Forelimb muscle (tissue), 1 donor: ENCODE data around the gene RABL3. TPM values are rescaled to one million over a fixed set of nuclear protein-coding genes. Genes with fewer than 3 reads are reported as not detected.
"Not testable (repeated sequence)": the region's sequence is repeated elsewhere in the genome, so short reads cannot be mapped to it uniquely, and the experiment has no call there.

Experiments
- DNase-seq: peaks from one replicate; pipeline ENCODE4 v3.0.0-alpha.2; 2013; ENCODE audit warnings: low read depth
- polyA plus RNA-seq: library from polyadenylated mRNA; unstranded; fragments of 120-200 nt; gene quantifications from one replicate; pipeline ENCODE4 v1.2.1, GENCODE V29; 2013; ENCODE audit not compliant: insufficient read length

RABL3 gene, protein sequence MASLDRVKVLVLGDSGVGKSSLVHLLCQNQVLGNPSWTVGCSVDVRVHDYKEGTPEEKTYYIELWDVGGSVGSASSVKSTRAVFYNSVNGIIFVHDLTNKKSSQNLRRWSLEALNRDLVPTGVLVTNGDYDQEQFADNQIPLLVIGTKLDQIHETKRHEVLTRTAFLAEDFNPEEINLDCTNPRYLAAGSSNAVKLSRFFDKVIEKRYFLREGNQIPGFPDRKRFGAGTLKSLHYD
- polyA plus RNA-seq = 16.9 TPM

DNA sequence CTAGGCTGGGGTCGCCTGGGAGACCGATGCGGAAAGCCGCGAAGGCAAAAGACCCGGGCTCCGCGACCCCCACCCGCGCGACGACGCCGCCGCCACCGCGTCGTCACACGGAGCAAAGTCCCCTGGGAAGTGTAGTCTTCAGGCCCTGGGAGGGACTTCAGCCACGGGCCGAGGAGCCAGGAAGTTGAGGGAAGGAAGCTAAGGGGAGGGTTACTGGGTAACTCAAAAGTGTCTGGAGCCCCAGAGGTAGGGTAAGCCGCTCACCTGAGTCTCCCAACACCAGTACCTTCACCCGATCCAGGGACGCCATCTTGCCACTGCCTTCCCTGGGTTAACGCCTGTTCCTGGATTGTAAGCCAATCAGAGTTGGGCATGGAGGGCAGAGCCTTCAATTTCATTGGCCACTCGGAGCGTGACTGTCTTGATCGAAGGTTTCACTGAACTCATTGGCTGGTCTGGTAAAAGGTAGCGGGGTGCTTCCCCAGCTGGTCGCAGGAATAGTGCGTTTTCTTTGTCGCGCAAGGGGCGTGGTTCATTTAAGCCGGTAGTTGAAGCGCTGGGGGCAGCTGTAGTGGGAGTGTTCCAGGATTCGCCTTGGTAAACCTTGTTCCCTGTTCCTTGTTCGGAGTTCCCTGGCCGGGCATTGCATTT lies at the start of gene RABL3, which contains the start of gene GTF2E1:
RABL3 (minus strand) TSS at position 319 of the 651 bp plus-strand sequence; CDS start at position 310, 9 bp downstream.
GTF2E1 (plus strand) TSS at position 547 of the 651 bp plus-strand sequence. CDS start 7,809 bp downstream, outside the sequence.
- DNase-seq = peak; percentile 99

DNA sequence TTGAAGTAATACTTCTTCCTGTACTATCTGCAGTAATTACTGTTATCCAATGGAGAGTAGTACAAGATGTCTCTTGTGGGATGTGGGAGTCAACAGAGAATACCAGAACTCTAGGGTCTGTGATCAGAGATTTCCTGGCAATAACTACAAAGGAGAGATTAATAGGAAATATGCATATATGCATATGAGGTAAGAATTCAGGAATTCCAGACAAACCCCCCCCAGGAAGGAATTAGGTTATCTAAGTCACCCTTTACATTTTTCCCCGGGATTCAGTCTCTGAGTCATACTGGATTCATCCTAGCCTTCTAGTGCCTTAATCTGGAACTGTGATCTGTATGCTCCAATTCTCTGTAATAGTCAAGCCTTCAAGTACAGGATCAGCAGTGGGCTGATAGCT lies 49.6 kb upstream of the RABL3 start:
- DNase-seq = no peak

- DNase-seq = no peak
Observed at GRCh38 chr3:120791010-120791409, 48.7 kb upstream of the RABL3 start.

DNA sequence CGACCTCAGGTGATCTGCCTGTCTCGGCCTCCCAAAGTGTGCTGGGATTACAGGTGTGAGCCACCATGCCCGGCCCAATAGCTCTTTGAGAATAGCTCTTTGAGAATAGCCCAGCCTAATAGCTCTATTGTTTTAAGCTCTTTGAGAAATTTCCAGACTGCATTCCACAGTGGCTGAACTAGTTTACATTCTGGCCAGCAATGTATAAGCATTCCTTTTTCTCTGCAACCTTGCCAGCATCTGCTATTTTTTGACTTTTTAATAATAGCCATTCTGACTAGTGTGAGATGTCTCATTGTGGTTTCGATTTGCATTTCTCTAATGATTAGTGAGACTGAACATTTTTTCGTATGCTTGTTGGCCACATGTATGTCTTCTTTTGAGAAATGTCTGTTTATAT lies 43.5 kb upstream of the RABL3 start:
- not testable (repeated sequence) for DNase-seq

DNA sequence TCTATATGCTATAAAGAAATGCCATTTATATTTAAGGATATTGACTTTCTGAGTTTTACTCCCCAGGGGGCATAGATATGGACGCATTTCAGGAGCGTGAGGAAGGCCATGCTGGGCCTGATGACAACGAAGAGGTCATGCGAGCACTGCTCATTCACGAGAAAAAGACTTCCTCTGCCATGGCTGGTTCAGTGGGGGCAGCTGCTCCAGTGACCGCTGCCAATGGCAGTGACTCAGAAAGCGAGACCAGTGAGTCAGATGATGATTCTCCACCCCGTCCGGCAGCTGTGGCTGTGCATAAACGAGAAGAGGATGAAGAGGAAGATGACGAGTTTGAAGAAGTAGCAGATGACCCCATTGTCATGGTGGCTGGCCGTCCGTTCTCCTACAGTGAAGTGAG lies 38.7 kb upstream of the RABL3 start:
- no peak for DNase-seq

DNA sequence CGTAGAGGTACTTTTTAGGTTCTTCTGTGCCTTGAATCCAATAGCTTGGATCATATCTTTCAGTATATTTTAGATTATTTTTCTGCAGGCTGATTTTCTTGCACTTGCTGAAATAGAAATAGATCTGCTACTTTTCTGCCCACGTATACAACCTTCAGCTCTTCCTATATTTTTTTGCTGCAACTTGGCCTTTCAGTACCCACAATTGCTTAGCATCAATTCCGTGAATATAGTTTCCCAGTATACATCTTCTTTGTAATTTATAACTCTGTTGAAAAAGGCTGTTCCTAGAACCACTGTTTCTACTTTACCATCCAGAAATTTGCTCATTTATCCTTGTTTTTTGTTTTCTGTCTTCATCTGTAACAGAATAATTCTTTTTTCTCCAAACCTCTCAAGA lies 36.5 kb upstream of the RABL3 start:
- DNase-seq = no peak

GRCh38 chr3:120775411-120775810 lies 33.1 kb upstream of the RABL3 start:
- no peak for DNase-seq

DNA sequence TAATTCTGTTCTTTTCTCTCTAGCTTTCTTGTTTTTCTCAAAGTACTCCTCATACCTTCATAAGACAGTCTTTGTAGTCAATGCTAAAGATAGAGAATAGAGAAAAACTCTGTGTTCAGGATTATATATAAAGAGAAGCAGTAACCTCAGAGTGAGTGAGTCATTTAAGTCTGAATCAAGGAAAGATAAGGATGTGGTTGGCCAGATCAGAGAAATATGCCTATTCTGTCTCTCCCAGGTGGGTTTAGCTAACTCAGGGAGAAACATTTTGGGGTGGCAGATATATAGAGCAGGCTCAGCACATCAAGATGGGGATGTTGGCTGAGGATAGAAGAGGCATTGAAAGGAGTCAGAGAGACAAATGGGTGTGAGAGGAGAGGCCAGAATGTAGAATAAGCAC lies 31.6 kb upstream of the RABL3 start:
- DNase-seq = no peak

- no peak for DNase-seq
Observed at GRCh38 chr3:120772081-120772480, 29.8 kb upstream of the RABL3 start.

- no peak for DNase-seq
Observed at GRCh38 chr3:120770891-120771290, 28.6 kb upstream of the RABL3 start.

- DNase-seq = no peak
Observed at GRCh38 chr3:120769436-120769835, 27.1 kb upstream of the RABL3 start.

GRCh38 chr3:120767106-120767505 lies 24.8 kb upstream of the RABL3 start:
- DNase-seq = no peak

DNA sequence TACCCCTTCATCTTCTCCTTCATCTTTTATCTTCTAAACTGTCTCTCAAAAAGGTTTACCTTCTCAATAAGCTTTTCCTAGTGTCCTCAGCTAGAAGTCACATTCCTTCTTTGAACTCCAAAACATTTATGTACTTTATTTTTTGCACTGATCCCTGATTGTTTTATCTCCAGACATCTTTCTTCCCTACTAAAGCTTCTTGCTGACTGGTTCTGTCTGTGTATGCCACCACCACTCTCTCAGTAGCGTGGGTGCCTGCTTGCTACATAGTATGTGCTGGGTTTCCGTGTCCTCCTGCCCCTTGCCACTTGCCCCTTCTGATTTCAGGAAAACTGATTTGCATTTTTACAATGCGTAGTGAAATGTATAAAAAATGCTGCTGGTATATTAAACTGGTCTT lies 24.3 kb upstream of the RABL3 start:
- DNase-seq = no peak

DNA sequence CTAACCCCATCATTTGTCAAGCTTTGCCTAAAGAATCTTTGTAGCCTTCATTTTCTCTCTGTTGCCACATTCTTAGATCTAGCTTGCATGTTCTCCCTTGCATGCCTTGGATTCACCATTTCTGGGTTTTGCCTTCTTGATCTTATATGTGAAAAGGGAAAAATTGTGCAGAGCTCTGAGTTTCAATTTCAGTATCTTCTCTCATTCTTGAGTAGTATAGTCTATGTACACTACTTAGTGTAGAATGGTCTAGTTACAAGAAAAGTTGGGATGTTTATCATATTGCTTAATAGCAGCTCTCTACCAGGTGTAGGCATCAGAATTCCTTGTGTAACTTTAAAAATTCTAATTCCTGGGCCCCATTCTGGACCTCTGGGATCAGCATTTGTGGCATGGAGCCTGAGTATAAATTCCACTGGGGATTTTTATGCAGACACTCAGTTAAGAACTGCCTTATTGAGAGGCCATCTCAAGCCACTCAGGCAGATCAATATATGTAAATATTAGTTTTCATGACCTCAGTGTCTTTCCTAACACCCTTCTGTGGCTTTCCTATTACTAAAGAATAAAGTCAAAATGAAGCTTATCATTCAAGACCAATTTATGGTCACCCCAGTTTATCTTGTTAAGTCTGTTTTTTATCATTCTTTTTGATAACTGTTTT lies 23.6 kb upstream of the RABL3 start:
- no peak for DNase-seq

DNA sequence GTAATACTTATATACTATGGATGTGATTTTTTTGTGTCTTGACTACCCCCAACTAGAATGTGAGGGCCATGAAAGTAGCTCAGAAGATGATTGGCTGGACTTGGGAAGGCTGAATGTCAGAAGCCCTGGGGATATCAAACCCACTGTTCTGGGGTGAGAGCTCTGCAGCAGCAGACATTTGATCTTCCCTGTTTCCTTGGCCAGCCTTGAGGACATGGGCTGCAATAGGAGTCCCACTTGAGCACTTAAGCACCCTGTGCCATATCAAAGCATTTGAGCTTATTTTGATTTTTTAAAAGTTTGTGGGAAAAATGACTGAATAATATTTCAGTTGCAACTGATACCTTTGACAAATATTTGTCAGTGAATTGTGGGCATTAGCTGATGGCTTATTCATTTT lies 21.9 kb upstream of the RABL3 start:
- DNase-seq = no peak

DNA sequence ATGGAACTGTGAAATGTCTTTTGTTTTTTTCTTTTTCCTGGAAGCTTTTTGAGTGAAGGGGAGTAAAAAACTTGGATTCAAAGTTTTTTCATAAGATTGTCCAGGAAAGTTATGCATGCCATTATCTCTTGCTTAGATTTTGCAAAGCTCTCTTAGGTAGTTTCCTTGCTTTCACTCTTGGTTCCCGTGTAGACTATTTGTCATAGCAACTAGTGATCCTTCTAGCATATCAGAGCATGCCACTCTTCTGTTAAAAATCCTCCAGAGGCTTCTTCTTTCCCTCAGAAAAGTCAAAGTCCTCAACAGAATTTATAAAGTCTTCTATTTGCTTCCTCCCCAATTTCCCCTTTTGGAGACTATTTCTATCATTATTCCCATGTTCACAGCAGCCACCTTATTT lies 21.3 kb upstream of the RABL3 start:
- DNase-seq = no peak

DNA sequence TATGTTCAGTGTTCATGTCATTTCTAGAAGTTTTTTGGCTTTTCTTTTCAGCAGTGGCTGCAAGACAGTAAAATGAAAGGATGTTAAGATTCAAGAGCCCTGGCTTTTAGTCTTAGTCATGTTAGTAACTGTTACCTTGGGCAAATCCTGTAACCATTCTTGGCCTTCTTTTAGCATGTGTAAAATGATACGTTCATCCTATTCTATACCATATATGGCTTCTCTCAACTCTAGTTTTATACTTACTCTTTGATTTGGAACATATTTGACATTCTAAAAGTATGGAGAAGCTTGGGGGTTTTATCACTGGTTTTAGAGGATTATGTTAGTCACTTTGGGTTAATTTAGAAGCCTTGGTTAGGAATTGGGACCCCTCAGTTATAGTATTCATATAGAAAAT lies 20.3 kb upstream of the RABL3 start:
- DNase-seq = no peak

DNA sequence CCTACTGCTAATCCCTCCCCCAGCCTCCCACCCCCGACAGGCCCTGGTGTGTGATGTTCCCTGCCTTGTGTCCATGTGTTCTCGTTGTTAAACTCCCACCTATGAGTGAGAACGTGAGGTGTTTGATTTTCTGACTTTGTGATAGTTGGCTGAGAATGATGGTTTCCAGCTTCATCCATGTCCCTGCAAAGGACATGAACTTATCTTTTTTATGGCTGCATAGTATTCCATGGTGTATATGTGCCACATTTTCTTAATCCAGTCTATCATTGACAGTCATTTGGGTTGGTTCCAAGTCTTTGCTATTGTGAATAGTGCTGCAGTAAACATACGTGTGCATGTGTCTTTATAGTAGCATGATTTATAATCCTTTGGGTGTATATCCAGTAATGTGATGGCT lies 16.2 kb upstream of the RABL3 start:
- DNase-seq = not testable (repeated sequence)

DNA sequence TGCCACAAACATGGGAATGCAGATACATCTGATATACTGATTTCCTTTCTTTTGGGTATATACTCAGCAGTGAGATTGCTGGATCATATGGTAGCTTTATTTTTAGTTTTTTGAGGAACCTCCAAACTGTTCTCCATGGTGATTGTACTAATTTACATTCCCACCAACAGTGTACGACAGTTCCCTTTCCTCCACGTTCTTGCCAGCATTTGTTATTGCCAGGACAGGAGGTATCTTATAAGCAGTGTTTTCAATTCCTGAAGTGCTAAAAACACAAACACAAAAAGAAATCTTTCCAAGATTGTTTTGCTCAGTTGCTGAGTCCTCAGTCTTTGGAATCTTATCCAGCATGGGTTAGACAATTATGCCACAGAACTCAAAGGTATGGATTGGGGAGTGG lies 13.7 kb upstream of the RABL3 start:
- DNase-seq = no peak

DNA sequence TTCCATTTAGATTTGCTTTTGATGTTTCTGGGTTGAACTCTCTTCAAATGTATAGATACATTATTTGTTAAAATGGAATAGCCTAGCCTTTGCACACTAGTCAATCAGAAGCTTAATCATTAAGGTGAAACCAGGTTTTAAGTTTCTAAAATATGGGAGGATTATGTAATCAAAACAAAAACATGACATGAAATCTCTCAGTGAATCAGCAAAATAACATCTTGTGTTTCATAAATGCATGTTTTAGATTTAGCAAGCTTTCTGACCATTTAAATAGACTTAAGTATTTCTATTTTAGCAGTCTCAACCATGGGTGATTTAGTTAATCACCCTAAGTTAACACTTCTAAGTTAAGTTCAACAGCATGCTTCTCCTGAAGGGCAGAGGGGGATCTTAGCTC lies 11.5 kb upstream of the RABL3 start:
- DNase-seq = no peak

DNA sequence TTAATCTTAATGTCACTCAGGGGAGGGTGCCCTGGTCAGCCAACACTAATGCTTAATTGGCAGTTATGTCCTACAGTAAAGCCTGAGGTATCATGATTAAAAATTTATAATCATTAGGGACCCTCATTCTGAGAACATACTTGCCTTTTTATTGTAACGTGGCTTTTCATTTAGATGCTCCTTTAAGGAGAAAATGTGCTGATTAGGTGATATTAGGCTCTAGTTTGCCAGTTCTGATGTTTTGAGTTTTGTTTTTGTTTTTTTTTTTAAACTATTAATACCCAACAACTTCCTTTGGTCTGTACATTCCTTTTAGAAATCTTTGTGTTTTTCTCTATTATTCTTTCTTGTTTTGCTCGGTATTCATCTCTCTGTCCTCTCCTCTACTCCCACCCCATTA lies 10.5 kb upstream of the RABL3 start:
- DNase-seq = no peak

- DNase-seq = no peak
Observed at GRCh38 chr3:120752230-120752629, 9.9 kb upstream of the RABL3 start.

DNA sequence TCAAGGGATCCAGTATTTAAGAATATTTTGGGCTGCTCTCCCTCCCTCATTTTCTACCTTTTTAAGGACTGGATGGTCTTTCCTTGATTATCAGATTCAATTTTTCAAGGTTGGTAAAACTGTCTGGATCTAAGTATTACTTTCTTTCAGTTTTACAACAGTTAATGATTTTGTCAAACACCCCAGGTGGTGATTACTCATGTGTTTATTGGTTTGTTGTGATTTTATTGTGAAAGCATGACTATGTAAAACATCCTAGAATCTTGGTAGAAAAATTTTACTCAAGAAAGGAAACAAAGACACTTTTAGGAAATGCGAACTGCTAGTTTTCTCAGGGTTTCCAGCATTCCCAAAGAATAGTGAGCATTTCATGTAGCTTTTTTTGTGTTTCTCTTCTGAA lies 7.5 kb upstream of the RABL3 start:
- DNase-seq = no peak
